NCI-H2196 treated with DMSO at 0.1 percent for 48 hours (cell line): Measurements from ENCODE around the gene SLC66A1.

Experiments used
- DNase-seq: peaks from one replicate; lab custom pipeline; 2025; ENCODE audit not compliant: unreplicated experiment; lab: John Stamatoyannopoulos, UW

SLC66A1 gene

DNA sequence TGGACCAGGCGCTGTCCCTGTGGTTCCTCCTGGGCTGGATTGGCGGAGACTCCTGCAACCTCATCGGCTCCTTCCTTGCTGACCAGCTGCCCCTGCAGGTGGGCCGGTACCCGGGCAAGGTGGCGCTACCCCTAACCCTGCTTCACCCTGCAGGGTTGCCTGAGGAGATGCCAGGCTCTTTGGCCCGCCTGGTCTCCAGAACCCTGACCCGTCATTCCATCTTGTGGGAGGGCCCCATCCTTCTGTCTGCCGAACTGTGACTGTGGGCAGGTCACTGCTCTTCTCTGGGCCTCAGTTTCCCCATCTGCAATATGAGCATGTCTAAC is 12.5 kb downstream of the SLC66A1 start:
- no peak for DNase-seq

DNA sequence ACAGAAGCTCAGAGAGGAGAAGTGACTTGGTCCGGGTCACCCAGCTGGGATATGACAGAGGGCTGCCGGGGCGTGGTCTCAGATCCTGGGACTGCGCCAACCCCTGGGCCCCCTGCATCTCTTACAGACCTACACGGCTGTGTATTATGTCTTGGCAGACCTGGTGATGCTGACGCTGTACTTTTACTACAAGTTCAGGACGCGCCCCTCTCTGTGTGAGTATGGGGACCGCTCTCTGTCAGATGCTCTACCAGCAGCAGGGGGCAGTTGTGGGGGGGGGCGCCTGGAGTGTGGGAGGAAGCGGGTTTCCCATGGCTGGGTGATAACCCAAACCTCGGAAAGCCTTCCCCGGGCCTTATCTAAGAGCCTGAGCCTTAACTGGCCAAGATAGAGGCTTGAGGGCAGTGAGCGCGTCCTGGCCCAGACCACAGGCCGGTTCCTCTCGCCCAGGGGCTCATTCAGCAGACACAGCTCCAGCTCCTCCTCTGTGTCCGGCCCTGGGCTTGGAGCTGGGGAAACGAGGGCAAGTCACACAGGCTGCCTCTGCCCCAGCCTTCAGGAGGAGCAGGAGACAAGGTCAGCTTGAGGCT is 13.3 kb downstream of the SLC66A1 start:
- no peak for DNase-seq

DNA sequence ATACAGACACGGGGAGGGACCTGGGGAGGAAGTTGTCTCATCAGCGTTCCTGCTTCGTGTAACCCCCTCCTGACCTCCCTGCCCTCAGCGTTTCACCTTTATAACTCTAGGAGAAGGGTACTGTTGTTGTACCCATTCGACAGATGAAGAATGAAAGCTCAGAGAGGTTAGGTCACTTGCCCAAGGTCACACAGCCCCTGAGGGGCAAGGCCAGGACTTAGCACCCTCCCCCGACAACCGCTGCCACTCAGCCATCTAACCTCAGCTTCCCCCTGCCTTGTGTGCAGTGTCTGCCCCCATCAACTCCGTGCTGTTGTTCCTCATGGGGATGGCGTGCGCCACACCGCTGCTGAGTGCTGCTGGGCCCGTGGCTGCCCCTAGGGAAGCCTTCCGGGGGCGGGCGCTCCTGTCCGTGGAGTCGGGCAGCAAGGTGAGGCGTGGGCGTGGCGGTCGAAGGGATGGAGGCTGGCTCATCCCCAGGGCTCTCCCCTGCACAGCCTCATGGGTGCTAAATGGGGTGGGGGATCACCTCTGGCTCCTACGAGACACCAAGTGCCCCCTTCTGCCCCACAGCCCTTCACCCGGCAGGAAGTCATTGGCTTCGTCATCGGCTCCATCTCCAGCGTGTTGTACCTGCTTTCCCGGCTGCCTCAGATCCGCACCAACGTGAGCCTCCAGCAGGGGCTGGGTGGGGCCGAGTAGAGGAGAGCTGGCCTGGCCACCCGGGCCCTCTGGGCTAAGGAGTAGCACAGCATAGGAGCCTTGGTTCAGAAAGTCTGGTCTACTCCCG is 14.0 kb downstream of the SLC66A1 start:
- DNase-seq: no peak

DNA sequence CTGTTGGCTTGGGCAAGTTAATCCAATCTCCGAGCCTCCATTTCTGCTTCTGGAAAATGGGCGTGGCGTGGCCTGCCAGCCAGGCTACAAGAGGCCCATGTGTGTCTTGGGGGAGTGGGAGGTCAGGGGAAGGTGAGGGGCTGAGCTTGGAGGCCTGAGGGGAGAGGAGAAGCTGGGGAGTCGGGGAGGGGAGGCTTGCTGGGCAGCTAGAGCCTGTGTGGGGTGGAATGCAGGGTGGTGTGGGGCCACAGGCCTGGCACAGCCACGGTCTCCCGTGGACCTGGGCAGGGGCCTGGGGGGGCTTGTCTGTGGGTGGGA is 14.6 kb downstream of the SLC66A1 start:
- no peak for DNase-seq

DNA sequence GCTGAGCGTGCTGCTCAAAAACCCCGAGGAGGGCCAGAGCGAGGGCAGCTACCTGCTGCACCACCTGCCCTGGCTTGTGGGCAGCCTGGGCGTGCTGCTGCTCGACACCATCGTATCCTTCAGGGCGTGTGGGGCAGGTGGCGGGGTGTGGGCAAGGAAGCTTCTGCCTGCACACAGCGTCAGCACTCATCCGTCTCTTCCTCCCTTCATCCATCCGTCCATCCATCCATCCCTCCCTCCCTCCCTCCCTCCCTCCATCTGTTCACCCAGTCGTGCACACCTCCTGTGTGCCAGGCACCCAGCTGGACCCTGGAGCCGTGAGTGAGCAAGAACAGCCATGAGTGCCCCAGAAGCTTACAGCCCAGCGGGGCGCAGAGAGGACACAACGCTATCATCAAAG is 15.2 kb downstream of the SLC66A1 start:
- no peak for DNase-seq

DNA sequence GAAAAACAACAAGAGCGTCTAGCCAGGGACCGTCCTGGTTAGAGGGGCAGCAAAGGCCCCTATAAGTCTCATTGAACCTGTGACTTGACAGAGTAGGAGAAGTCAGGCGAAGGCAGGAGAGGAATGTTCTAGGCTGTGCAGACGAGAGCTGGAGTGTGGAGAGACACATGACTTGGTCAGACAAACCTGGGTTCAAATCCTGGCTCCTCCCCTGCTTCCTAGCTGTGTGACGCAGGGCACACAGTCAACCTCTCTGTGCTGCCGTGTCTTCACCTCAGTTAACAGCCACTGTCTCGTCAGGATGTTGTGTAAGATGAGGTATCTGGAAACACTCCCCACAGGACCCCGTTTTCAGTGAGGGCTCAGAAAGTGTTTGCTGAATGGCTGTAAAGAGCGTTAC is 15.6 kb downstream of the SLC66A1 start:
- no peak for DNase-seq

DNA sequence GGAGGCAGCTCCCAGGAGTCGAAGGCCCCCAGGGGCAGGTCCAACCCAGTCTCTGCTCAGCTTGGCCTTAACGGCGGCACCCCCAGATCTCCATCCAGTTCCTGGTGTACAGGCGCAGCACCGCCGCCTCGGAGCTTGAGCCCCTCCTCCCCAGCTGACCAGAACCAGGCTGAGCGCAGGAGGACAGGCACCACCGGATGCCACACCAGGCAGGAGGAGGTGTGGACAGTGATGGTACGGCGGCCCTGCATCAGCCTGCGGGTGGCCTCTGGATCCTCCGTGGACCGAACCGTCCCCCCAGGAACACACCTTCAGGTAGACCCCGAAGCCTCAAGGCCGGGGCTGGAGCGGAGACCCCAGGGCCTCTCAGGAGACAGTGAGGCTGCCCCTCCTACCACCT is 16.4 kb downstream of the SLC66A1 start:
- no peak for DNase-seq

DNA sequence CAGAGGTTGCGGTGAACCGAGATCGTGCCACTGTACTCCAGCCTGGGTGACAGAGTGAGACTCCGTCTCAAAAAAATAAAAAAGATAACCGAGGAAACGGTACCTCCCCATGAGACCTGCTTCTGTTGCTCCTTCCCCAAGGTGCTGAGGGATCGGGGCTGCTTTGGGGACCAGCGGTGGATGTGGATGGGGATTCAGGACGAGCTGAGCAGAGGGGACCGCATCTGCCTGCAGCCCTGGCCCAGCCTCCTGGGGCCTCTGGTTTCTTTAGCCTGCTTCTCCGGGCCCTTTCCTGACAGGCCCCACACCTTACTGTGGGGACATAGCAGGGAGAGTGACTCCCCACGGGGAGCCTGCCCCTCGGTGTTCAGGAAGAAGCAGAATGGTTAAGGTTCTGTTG is 17.1 kb downstream of the SLC66A1 start:
- DNase-seq: no peak

DNA sequence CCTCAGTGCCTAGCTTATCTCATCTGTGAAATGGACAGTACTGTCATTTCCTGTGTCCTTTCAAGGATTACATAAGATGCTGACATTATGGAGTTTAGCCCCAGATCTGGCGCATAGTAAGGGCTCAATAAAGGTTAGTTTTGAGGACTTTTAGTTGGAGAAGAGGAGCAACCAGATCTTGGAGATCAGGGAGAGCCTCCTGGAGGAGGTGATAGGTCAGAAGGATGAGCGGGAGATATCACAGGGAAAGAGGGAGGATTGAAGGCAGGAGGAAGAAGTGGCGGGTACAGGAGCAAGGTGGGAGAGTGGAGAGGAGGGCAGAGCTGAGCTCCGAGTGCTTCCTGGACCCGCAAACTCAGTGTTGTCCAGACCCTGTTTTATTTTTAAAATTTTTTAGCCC is 17.5 kb downstream of the SLC66A1 start:
- DNase-seq: no peak

DNA sequence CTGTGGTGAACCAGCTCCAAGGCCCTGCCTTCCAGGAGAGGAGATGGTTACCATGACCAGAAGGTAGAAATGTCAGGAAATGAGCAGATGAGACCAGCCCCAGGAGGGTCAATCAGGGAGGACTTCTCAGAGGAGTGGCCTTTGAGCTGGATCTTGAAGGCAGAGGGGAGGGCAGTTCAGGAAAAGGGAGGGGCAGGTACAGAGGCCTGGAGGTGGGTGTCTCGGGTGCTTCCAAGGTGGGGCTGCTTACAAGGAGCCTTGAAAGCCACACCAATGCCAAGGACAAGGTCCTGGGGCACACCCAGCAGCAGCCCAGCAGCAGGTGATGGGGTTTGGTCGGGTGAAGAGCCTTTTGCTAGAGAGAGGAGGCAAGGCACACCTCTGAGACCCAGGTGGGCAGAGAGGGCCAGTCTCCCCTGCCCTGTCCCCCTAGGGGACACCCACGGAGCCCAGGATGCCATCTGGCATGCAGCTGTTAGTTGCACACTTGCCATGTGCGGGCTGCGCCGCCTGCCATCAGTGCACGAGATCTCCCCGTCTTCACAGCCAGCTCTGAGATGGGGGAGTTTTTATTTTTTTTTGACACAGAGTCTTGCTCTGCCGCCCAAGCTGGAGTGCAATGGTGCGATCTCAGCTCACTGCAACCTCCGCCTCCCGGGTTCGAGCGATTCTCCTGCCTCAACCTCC is 18.5 kb downstream of the SLC66A1 start:
- no peak for DNase-seq

DNA sequence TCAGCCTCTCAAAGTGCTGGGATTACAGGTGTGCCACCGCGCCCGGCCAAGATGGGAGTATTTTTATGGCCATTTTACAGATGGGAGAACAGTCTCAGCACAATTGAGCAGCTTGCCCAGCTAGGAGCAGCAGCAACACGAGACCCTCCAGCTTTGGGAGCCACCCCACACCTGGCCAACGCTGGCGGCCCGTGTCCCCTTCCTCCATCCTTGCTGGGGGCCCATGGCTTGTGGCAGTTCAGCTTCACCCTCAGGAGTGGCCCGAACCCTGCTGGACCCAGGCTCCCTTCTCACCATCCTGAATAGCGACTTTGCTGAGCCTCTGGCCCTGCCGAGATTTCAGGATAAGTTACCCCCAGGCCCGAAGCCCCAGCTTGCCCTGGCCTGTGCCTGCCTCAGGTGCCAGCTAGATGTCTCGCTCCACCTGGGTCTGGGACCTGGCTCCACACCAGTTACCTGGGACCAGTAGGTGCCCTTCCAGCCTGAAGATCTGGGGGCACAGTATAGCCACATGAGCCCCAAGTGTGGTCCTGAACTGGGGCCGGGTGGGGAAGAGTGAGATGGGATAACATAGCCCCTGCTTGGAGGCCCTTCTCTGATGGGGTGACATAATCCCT is 19.2 kb downstream of the SLC66A1 start:
- no peak for DNase-seq

DNA sequence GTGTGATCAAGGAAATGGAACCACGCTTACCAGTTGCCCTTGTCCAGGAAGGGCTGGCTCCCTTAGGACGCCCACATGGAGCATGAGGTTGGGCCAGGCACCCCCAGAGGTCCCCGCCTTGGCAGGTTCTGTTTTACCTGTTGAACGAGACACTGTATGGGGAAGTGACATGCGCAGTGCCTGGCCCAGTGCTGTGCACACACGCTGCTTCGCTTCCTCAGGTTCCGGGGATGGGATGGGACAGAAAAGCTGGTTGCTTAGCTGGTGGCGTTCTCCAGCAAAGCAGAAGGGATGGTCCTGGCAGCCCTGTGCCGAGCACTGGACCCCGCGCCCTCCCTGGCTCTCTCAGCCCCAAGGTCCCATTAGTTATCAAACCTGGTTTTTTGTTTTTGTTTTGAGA is 20.7 kb downstream of the SLC66A1 start:
- DNase-seq: no peak

DNA sequence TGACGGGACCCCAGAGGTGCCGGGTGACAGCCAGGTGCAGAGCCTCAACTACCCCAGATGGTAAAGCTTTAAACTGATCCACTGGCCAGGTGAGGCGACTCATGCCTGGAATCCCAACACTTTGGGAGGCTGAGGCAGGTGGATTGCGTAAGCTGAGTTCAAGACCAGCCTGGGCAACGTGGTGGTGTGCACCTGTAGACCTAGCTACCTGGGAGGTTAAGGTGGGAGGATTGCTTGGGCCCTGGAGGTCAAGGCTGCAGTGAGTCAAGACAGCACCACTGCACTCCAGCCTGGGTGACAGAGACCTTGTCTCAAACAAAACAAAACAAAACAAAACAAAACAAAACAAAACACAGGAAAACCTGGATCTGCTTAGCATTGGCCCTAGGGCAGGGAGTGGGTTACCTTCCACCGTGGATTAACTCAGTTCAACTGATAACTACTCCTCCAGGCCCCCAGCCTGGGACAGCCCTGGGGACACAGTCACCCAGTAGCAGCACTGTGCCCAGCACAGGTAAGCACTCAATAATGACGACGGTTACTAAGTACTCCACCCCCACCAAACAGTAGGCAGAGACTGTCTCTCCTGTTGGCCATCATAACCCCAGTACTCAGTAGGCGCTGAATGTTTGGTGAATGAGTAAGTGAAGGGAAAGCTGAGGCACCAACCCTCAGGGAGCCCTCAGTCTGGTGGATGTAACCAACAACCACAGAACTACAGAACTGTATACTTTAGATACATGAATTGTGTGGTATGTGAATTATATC is 21.6 kb downstream of the SLC66A1 start:
- DNase-seq: no peak

DNA sequence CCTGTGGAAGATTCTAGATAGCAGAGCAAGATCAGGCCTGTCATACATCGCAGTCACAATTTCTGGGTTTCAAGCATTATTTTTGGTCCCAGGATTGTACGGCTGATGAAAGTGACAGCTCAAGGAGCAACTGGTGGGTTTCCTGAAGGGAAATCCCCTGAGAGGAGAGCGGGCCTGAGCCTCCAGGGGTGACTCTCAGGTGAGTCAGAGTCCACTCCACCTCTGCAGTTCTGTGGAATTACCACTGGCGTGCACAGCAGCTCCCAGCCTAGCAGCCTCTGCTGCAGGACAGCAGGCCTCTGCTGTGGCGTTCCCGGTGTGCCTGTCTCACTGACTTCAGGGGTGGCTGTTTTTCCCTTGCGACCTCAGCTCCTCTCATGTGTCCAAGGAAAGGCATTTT is 24.4 kb downstream of the SLC66A1 start:
- no peak for DNase-seq

DNA sequence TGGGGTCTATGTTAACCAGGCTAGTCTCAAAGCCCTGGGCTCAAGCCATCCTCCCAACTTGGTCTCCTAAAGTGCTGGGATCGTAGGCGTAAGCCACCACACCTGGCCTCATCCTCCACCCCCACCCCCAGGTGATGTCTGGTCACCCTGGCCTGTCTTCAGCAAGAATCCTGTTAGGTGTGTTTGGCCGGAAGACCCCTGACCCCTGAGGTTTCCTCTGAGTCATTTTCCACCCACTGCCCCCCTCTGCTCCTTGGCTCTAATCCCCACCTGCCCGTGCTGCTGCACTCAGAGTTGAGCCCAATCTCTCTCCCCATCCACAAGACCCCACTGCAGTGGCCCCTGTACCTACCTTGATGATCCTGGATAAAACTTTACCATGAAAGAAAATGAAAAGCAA is 25.2 kb downstream of the SLC66A1 start:
- no peak for DNase-seq

DNA sequence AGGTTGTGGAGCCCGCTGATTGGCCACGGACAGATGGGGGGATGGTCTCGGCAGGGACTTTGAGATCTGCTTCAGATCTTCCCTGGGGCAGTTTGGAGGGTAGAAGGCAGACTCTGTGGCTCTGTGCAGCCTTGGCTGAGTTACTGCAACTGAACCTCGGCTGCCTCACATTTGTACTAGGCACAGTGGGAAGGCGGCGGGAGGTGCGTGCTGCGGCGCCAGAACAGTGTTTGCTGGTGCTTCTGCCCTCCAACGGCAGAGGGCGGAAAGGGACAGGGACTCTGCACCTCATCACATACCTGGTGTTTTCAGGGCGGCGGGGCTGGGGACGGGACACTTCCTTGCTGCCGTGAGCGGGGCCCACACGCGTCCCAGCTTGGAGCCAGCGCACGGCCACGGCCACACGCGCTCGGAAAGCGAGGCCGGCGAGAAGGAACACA is 26.2 kb downstream of the SLC66A1 start:
- DNase-seq: no peak

DNA sequence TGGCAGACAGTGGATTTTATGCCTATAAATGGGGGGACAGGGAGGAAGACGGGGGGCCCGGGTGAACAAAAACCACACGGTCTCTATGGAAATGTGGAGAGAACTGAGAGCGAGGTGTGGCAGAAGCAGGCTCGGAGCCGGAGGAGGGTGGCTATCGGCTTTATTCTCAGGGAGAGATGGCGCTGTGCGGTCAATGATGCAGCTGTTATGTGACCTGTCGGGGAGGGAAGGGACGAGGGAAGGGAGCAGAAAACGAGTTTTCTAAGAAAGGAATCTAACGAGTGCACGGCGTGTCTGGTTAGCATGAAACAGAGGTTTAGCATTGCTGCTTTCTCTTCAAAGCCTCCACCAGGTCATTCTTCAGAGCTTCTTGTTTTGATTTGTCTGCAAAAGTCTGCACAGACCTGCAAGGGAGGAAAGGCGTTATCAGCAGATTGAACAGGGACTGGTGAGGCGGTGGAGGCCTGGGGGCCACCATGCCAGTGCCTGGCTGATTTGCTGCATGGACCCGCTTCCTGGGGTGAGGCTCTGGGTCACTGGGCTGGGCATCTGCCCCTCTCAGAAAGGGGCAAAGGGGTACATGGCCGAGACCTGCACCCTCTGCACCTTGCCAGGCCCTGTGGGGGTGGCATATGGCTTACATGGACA is 27.2 kb downstream of the SLC66A1 start:
- DNase-seq: no peak

DNA sequence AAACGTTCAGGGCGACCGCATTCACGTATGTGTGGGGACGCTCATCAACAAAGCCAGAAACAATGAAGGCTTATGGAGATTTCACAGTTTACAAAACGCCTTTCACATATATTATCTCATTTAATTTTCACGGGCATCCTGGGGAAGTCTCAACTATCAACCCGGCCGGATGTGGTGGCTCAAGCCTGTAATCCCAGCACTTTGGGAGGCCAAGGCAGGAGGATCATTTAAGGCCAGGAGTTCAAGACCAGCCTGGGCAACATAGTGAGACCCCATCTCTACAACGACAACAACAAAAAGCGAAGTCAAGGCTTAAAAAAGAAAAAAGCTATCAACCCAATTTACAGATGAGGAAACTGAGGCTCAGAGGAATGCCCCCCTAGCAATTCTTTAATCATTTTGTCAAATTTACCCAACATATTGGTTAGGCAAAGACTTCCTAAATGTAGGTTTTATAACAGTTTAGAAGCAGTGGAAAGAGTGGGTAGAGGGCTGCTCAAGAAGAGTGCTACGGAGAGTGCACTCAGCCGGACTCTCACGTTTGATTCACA is 28.3 kb downstream of the SLC66A1 start:
- no peak for DNase-seq

DNA sequence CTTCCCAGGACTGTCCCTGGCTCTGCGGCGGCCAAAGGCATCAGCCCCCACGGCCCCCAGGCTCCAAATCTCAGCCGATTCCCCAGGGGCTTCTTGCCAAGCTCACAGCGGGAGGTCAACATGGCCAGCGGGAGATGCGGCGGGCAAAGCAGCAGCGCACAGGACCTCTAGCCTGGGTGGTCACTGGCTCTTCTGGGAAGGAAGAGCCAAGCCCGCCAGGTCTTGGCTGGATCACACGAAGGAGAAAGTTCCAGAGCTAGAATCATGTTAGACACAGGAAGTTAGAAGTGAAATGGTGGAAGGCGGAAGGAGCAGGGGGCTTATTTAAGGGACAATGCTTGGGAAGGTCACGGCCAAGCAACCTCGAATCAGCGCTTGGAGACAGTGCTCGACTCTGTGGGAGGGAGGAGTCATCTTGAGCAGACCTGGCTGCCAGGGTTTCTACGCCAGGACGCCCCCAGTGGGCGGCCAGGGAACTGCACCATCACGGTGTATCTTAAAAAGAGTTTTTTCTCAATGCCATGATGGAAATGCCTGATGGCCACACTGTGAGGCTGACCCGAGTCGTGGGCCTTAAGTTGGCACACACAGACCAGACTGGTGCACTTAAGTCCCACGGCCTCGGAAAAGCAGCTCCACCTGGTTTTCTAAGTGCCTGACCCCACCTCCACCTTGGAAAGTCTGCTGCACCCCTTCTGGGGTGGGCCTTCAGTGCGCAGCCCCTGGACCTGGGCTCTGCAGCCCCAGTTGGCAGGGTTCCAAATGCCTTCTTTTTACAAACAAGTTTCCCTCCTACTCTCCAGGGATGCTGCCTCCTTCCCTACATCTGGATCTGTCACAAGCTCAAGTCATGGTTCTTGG is 29.3 kb downstream of the SLC66A1 start:
- peak; percentile 13 for DNase-seq
